Measurements from ENCODE around the gene ZNRF1. TPM values are rescaled to one million over a fixed set of nuclear protein-coding genes. Genes with fewer than 3 reads are reported as not detected.

The ZNRF1 gene
- total and polyA plus RNA-seq, 2 donors (not counting 1 experiment from before 2014, with no cell fraction given): 0.27 to 0.76 TPM

DNA sequence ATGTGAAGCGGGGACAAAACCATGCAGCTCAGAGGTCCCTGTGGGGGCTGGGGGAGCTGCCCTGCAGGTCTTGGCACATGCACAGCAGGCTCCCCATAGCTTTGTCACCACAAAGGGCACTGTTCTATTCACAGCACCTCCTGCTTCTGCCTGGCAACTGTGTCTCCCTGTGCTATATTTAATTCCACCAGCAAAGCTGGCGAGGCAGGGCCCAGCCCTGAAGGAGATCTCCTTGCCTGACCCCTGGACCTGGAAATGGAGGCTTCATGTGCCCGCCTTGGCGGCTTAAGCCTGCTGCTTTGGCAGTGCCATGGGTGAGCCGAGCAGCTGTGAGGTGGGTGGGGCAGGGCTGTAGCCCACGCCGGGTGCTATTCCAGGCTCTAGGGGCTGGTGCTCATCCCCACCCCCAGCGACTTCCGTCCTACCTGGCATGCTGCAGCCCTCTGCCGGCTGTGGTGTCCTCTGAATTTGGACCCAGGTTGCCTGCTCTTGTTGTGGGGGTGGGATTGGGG, 111.0 kb downstream of the ZNRF1 start:
- POLR2A ChIA-PET: no interaction called here
- peak overlapping the region; percentile 73 for H3K4me3 Mint-ChIP-seq
- DNase-seq (no peak), ATAC-seq (ENCODE audit: low read depth) (no peak)
- WGBS (ENCODE audit: insufficient coverage): 25% methylated on average over 7 of the region's 10 CpGs
- Histone ChIP-seq H3K36me3 (replicated peaks in 1 of 2; ENCODE audit: control extremely low read depth in 1 of 2, control insufficient read depth in 1 of 2, extremely low read depth in 1 of 2, insufficient read depth in 2 of 2, low read length in 1 of 2) (no peaks in the 10 kb centered on the region), H3K9me3 (ENCODE audit: control extremely low read depth in 1 of 3, control insufficient read depth in 2 of 3, insufficient read depth in 1 of 3, low read length in 2 of 3) (peaks cover 0 to 15% (median 0%) of the 10 kb centered on the region in 3 donors), H3K4me3 (ENCODE audit: control extremely low read depth in 1 of 5, extremely low read depth in 1 of 5, insufficient read depth in 1 of 5, low read depth in 2 of 5, low read length in 4 of 5) (no peak overlapping the region), H3K27ac (ENCODE audit: low read length in 2 of 2) (no peak overlapping the region), H3K9ac (ENCODE audit: low read length) (no peak overlapping the region), H3K4me2 (replicated peaks; ENCODE audit: low read depth, low read length, poor library complexity, severe bottlenecking) (peak overlapping the region; percentile 52), H3K79me2 (ENCODE audit: control insufficient read depth, insufficient read depth, low read length) (no peaks in the 10 kb centered on the region), H3K4me1 (ENCODE audit: control insufficient read depth in 2 of 2, insufficient read depth in 2 of 2, low read length in 2 of 2) (peaks cover 40 to 48% of the 10 kb centered on the region in 2 donors), H4K20me1 (ENCODE audit: control insufficient read depth, insufficient read depth, low read length, poor library complexity, severe bottlenecking) (no peaks in the 10 kb centered on the region), H3K27me3 (replicated peaks in 1 of 4; ENCODE audit: control extremely low read depth in 1 of 4, control insufficient read depth in 3 of 4, insufficient read depth in 4 of 4, low read length in 3 of 4) (peaks cover 0 to 88% (median 35%) of the 10 kb centered on the region in 4 experiments), H2AFZ (ENCODE audit: insufficient read depth, low read depth, low read length, poor library complexity, severe bottlenecking) (no peak overlapping the region)
- H3K4me1 Mint-ChIP-seq: peaks cover 39% of the 10 kb centered on the region
- no peak overlapping the region for H3K27ac Mint-ChIP-seq
- TF ChIP-seq, protein P1, sequence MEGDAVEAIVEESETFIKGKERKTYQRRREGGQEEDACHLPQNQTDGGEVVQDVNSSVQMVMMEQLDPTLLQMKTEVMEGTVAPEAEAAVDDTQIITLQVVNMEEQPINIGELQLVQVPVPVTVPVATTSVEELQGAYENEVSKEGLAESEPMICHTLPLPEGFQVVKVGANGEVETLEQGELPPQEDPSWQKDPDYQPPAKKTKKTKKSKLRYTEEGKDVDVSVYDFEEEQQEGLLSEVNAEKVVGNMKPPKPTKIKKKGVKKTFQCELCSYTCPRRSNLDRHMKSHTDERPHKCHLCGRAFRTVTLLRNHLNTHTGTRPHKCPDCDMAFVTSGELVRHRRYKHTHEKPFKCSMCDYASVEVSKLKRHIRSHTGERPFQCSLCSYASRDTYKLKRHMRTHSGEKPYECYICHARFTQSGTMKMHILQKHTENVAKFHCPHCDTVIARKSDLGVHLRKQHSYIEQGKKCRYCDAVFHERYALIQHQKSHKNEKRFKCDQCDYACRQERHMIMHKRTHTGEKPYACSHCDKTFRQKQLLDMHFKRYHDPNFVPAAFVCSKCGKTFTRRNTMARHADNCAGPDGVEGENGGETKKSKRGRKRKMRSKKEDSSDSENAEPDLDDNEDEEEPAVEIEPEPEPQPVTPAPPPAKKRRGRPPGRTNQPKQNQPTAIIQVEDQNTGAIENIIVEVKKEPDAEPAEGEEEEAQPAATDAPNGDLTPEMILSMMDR (IDR thresholded peaks at IDR 0.05): no peak
- CTCF ChIA-PET: interaction anchor here (0.5 to 6.8 kb wide), 8 partner anchors 25 to 400 kb away, joined by 3 to 87 read pairs (median 4); partner anchors contain the start of genes FA2H and ZNRF1
- intact Hi-C loops (cut with micrococcal nuclease): no loop called here
- no peaks in the 10 kb centered on the region for H3K9me3 Mint-ChIP-seq (ENCODE audit: insufficient read depth)
- H3K27me3 Mint-ChIP-seq: peaks cover 58% of the 10 kb centered on the region

DNA sequence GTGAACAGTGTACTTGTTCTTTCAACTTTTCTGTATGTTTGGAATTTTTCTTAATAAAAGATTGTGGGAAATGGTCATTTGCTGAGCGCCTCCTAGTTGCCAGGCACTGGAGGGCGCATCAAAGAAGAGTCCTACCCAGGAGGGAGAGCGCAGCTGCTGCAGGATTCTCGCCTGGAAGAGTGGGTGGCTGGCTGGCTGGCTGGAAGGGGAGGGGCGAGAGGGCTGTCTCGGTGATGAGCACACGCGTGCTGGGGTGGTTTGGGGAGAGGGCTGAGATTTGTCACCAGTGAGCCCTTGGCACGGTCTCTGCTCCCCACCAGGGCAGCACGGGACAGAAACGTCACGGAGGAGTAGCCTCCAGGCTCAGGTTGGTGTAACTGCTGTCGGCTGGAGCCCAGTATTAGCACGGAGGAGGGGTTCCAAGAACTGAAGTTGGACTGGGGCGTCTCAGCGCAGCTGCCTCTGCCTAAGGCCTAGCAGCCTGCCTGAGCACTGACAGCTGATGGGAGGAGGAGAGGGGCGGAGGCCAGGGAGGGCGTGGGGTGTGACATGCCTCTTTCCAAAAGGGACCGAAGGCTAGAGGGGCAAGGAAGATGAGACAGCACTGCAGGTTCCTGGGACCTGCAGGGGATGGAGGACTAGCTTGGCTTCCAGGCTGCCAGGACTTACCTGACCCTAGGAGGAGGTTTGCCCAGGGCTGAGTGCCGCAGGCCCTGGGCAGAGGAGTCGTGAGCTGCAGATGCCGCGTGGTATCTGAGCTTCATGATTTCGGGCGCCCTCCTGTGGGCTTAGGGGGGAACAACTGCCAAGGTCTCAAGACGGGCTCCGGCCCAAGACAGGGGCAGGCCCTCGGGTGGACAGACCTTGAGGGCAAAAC, 112.1 kb downstream of the ZNRF1 start:
- Mint-ChIP-seq H3K9me3 (ENCODE audit: insufficient read depth) (no peaks in the 10 kb centered on the region), H3K4me3 (peak overlapping the region; percentile 73), H3K27me3 (peaks cover 50% of the 10 kb centered on the region), H3K4me1 (peaks cover 33% of the 10 kb centered on the region), H3K27ac (peak overlapping the region; percentile 2)
- Histone ChIP-seq H3K36me3 (replicated peaks in 1 of 2; ENCODE audit: control extremely low read depth in 1 of 2, control insufficient read depth in 1 of 2, extremely low read depth in 1 of 2, insufficient read depth in 2 of 2, low read length in 1 of 2) (no peaks in the 10 kb centered on the region), H3K27ac (ENCODE audit: low read length in 2 of 2) (no peak overlapping the region), H3K4me1 (ENCODE audit: control insufficient read depth in 2 of 2, insufficient read depth in 2 of 2, low read length in 2 of 2) (peaks cover 34 to 38% of the 10 kb centered on the region in 2 donors), H3K4me2 (replicated peaks; ENCODE audit: low read depth, low read length, poor library complexity, severe bottlenecking) (peak overlapping the region; percentile 49), H3K9me3 (ENCODE audit: control extremely low read depth in 1 of 3, control insufficient read depth in 2 of 3, insufficient read depth in 1 of 3, low read length in 2 of 3) (peaks cover 0 to 15% (median 0%) of the 10 kb centered on the region in 3 donors), H3K79me2 (ENCODE audit: control insufficient read depth, insufficient read depth, low read length) (no peaks in the 10 kb centered on the region), H4K20me1 (ENCODE audit: control insufficient read depth, insufficient read depth, low read length, poor library complexity, severe bottlenecking) (no peaks in the 10 kb centered on the region), H3K4me3 (ENCODE audit: control extremely low read depth in 1 of 5, extremely low read depth in 1 of 5, insufficient read depth in 1 of 5, low read depth in 2 of 5, low read length in 4 of 5) (peak overlapping the region in 2 of 5 experiments; percentile 4 to 22), H3K9ac (ENCODE audit: low read length) (no peak overlapping the region), H2AFZ (ENCODE audit: insufficient read depth, low read depth, low read length, poor library complexity, severe bottlenecking) (peak overlapping the region; percentile 26), H3K27me3 (replicated peaks in 1 of 4; ENCODE audit: control extremely low read depth in 1 of 4, control insufficient read depth in 3 of 4, insufficient read depth in 4 of 4, low read length in 3 of 4) (peaks cover 0 to 79% (median 34%) of the 10 kb centered on the region in 4 experiments)
- peak; percentile 87 for DNase-seq
- ATAC-seq (ENCODE audit: low read depth): peak; percentile 85
- intact Hi-C loops (cut with micrococcal nuclease): loop anchor here (1.0 kb wide), 1 partner anchor 37 kb away; the partner anchor contains the start of gene ZFP1
- ChIA-PET CTCF (interaction anchor here (0.5 to 6.8 kb wide), 25 partner anchors 10 to 401 kb away, joined by 3 to 87 read pairs (median 4); partner anchors contain the start of genes FA2H, WDR59 and ZNRF1), POLR2A (no interaction called here)
- 20% methylated on average over 27 of the region's 28 CpGs for WGBS (ENCODE audit: insufficient coverage)
- TF ChIP-seq EZH2 (IDR thresholded peaks at IDR 0.05; ENCODE audit: borderline replicate concordance, insufficient read depth, low read depth, low read length, poor library complexity, severe bottlenecking): no peak
- TF ChIP-seq, protein P1 (IDR thresholded peaks at IDR 0.05): peak; percentile 88

All from B cell (primary cell).